Skeletal muscle tissue (tissue), 4 donors: ENCODE results near the gene CARD11. TPM values are rescaled to one million over a fixed set of nuclear protein-coding genes. Genes with fewer than 3 reads are reported as not detected.

Experiments
- H3K27ac ChIP-seq: one replicate; pipeline ENCODE4 v1.7.0; 2013; ENCODE audit warnings: mild to moderate bottlenecking, low read depth, low read length, inconsistent platforms
- H3K27me3 ChIP-seq, 3 donors: one replicate each; pipeline ENCODE4 v1.7.0; 2013; ENCODE audit warnings: low read length in 3 of 3; ENCODE audit not compliant: control insufficient read depth in 3 of 3, insufficient read depth in 3 of 3
- H3K36me3 ChIP-seq, 3 donors: one replicate each; pipeline ENCODE4 v1.7.0; 2013; ENCODE audit warnings: low read length in 3 of 3; ENCODE audit not compliant: control insufficient read depth in 3 of 3, insufficient read depth in 3 of 3
- H3K4me1 ChIP-seq, 3 donors: one replicate each; pipeline ENCODE4 v1.7.0; 2013; ENCODE audit warnings: low read length in 3 of 3, mild to moderate bottlenecking in 3 of 3; ENCODE audit not compliant: control insufficient read depth in 3 of 3, insufficient read depth in 3 of 3
- H3K4me3 ChIP-seq, 3 donors: one replicate each; pipeline ENCODE4 v1.7.0; 2013; ENCODE audit warnings: low read length in 3 of 3
- H3K9ac ChIP-seq, 3 donors: one replicate each; pipeline ENCODE4 v1.7.0; 2013; ENCODE audit warnings: low read length in 3 of 3, mild to moderate bottlenecking in 3 of 3, moderate library complexity in 2 of 3, low read depth in 1 of 3
- H3K9me3 ChIP-seq, 3 donors: one replicate each; pipeline ENCODE4 v1.7.0; 2013; ENCODE audit warnings: low read length in 3 of 3; ENCODE audit not compliant: control insufficient read depth in 3 of 3
- total RNA-seq: library from RNA; depleted of rRNA; stranded (reverse); fragments of >200 nt; gene quantifications from one replicate; pipeline ENCODE4 v1.2.3, GENCODE V29; 2014
- donor health status: Osteomylitis.

CARD11 gene
- total RNA-seq, 1 donor from 2014 or later, result 1.0 TPM

DNA sequence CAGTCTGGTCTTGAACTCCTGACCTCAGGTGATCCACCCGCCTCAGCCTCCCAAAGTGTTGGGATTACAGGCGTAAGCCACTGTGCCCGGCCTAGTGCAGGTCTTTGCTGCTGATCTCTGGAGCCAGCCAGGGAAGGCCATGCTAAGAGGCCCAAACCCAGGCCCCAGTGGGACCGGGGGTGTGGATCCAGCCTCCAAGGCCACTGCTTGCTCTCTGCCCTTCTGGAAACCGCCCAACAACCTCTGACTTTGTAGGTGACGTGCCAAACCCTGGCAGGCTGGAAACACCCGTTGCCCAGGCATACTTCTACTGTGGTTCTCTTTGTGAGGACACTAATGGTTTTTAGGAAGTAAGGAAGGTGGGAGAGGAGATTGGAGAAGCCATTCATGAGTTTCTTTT, 116.1 kb downstream of the CARD11 start:
- no peak overlapping the region for H3K27ac ChIP-seq
- peaks cover 0 to 4% (median 0%) of the 10 kb centered on the region in 3 donors for H3K4me1 ChIP-seq
- peaks cover 37 to 72% (median 52%) of the 10 kb centered on the region in 3 donors for H3K27me3 ChIP-seq
- H3K36me3 ChIP-seq, result no peaks in the 10 kb centered on the region
- no peak overlapping the region for H3K4me3 ChIP-seq
- H3K9ac ChIP-seq, result no peak overlapping the region
- no peaks in the 10 kb centered on the region for H3K9me3 ChIP-seq

DNA sequence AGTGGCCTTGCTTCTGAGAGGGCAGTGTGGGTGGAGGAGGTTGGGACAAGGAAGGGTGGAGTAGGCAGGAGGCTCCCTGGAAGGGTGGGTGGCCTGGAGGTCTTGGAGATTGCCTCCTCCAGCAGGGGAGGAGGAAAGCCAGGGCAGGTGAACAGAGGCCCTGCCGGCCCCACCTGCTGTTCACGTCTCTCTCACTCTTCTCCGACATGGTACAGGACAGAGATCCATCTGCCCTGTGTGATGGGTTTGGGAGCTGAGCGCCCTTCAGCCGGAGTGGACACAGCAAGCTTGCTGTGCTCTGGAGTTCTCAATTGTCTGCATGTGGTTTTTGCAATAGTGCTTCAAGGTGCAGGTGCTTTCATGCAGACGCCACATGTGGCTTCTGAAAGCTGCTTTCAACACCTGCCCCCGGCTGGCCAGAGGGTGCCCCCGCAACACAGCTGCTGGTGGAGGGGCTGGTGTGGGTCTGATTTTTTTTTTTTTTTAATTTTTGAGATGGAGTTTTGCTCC, 116.7 kb downstream of the CARD11 start:
- Histone ChIP-seq H3K9ac (no peak overlapping the region), H3K4me1 (peaks cover 0 to 4% (median 0%) of the 10 kb centered on the region in 3 donors), H3K27me3 (peaks cover 33 to 73% (median 51%) of the 10 kb centered on the region in 3 donors), H3K4me3 (no peak overlapping the region), H3K9me3 (no peaks in the 10 kb centered on the region), H3K27ac (no peak overlapping the region), H3K36me3 (no peaks in the 10 kb centered on the region)

DNA sequence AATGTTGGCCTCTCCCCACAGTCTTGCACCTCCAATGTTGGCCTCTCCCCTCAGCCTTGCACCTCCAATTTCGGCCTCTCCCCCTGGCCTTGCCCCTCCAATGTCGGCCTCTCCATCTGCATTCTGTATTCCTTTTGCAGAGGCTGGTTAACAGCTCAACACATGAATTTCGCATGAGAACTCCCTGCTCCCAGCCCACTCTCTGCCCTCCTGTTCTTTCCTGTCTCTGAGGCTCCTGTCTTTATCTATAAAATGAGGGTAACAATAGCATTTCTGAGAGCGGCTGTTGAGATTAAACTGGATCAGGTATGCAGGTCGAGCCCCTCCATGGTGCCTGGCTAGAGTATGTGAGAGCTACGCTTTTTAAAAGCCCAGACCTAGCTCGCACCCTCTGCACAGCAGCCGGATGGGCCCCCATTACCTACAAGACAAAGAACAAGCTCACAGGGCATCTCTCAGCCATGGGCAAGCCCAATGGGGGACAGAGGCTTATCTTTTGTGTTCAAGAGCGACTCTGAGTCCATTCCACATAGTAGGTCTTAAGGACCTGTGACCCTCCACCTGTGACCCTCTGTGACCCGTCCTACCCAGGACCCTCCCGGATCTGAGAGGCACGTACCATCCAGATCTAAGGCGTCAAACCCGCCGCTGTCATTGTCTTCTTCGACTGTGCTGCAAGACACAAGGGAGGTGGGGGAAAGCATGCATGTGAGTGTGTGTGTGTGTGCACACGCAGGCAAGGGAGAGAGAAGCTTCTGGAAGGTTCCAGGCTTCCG, 117.4 kb downstream of the CARD11 start:
- no peaks in the 10 kb centered on the region for H3K36me3 ChIP-seq
- H3K4me3 ChIP-seq, result no peak overlapping the region
- no peaks in the 10 kb centered on the region for H3K9me3 ChIP-seq
- peaks cover 0 to 4% (median 0%) of the 10 kb centered on the region in 3 donors for H3K4me1 ChIP-seq
- H3K9ac ChIP-seq, result no peak overlapping the region
- H3K27ac ChIP-seq, result no peak overlapping the region
- peaks cover 32 to 73% (median 48%) of the 10 kb centered on the region in 3 donors for H3K27me3 ChIP-seq

DNA sequence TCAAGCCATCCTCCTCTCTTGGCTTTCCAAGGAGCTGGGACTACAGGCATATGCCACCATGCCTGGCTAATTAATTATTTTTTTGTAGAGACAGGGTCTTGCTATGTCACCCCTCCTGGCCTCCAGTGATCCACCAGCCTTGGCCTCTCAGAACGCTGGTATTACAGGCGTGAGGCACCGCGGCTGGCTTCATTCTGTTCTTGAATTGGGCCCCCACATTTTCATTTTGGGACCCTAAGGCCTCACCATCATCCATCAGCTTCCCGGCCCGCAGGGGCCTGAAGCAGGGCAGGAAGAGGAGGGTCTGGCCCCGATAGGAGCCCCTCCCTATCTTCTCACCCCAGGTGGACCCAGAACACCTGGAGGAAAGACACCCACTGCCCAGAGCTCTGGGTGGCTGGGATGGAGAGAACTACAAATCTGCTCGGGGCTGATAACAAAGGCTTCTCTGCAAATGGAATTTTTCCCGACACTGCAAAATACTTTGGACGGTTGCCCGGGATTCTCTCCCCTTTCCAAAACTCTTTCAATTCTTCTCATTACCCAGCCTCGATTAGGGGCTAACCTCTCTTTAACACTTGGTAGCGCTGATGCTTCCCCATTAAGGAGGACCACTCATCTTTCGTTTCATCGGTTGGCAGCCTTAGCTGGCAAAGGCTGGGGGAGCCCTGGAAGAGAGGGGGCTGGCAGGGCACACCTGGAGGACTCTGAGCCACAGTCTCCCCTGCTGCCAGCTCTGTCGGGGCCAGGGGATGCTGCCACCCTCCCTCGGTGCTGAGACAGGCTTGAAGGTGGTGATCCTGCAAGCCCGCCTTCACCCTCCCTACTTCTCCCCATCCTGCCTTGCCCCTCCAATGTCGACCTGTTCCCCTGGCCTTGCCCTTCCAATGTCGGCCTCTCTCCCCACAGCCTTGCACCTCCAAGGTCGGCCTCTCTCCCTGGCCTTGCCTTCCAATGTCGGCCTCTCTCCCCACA, 118.5 kb downstream of the CARD11 start:
- Histone ChIP-seq H3K36me3 (no peaks in the 10 kb centered on the region), H3K27me3 (peaks cover 23 to 68% (median 41%) of the 10 kb centered on the region in 3 donors), H3K4me3 (no peak overlapping the region), H3K9me3 (no peaks in the 10 kb centered on the region), H3K9ac (no peak overlapping the region), H3K4me1 (peaks cover 0 to 4% (median 0%) of the 10 kb centered on the region in 3 donors), H3K27ac (no peak overlapping the region)

DNA sequence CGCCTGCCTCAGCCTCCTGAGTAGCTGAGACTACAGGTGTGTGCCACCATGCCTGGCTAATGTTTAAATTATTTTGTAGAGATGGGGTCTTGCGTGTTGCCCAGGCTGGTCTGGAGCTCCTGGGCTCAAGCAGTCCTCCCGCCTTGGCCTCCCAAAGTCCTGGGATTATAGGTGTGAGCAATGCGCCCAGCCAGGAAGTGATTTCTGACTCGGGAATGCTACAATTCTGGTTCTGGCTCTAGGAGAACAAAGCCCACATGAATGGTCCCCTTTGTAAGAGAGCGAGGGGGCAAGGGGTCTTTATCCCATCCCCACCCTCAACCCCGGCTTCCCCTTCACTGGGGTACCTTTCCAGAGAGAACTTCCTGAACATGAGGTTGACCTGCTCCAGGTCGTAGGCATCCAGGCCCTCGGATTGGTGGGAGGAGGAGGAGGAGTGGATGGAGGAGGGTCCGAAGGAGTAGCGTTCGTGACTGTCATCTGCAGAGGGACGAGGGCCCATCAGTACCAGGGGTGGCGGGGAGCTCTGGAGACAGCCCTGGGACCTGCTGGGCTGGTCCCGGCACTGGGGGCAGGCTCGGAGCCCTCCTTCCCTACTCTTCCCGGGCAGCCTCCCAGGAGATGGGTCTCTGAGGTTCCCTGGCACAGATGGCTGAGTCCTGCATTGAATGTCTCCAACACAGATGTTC, 119.6 kb downstream of the CARD11 start:
- H3K27ac ChIP-seq, result no peak overlapping the region
- peaks cover 17 to 67% (median 30%) of the 10 kb centered on the region in 3 donors for H3K27me3 ChIP-seq
- peaks cover 0 to 2% (median 0%) of the 10 kb centered on the region in 3 donors for H3K4me1 ChIP-seq
- H3K9me3 ChIP-seq, result peaks cover 0 to 6% (median 3%) of the 10 kb centered on the region in 3 donors
- H3K36me3 ChIP-seq, result no peaks in the 10 kb centered on the region
- no peak overlapping the region for H3K4me3 ChIP-seq
- H3K9ac ChIP-seq, result no peak overlapping the region

DNA sequence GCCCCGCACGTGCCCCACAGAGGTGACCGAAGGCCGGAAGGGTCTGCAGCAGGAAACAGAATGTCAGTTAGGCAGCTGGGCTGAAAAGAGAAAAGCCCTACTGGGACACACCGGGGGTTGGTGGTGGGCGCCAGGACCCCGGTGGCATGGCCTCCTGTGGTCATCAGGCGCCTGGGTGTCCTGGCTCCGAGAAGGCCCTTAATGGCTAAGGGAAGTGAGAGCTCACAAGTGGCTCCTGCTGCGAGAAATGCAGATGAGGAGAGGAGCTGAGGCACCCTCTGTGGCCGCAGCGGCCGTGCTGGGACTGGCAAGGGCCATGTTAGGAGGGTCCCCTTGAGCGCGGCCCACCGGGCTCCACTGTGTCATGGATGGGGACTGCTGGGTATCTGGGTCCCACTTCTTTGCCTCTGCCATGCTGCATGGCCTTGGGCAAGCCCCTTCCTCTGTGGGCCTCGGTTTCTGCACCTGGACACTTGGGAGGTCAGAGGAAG, 120.3 kb downstream of the CARD11 start:
- Histone ChIP-seq H3K36me3 (no peaks in the 10 kb centered on the region), H3K4me3 (no peak overlapping the region), H3K9me3 (peaks cover 0 to 6% (median 3%) of the 10 kb centered on the region in 3 donors), H3K4me1 (no peaks in the 10 kb centered on the region), H3K27me3 (peaks cover 10 to 66% (median 26%) of the 10 kb centered on the region in 3 donors), H3K27ac (no peak overlapping the region), H3K9ac (no peak overlapping the region)

DNA sequence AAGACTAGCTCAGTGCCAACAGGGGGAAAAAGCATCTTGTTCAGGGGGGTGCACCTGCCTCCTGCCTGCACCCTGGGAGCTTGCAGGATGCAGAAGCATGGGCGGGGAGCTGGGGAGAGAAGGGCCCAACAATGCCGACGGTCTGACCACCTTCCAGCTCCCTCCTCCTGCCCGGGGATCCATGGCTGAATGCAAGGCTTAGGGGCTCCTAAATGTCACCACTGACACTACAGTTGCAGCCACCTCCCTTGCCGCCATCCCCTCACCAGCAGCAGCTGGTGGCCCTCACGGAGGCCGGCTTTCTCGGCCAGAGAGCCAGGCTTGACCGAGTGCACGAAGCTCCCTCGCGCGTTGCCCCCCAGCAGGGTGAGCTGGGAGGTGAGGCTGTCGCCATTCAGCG, 120.8 kb downstream of the CARD11 start:
- Histone ChIP-seq H3K36me3 (no peaks in the 10 kb centered on the region), H3K27ac (no peak overlapping the region), H3K9ac (no peak overlapping the region), H3K9me3 (peaks cover 0 to 6% (median 3%) of the 10 kb centered on the region in 3 donors), H3K4me1 (no peaks in the 10 kb centered on the region), H3K27me3 (peaks cover 8 to 65% (median 23%) of the 10 kb centered on the region in 3 donors), H3K4me3 (no peak overlapping the region)

DNA sequence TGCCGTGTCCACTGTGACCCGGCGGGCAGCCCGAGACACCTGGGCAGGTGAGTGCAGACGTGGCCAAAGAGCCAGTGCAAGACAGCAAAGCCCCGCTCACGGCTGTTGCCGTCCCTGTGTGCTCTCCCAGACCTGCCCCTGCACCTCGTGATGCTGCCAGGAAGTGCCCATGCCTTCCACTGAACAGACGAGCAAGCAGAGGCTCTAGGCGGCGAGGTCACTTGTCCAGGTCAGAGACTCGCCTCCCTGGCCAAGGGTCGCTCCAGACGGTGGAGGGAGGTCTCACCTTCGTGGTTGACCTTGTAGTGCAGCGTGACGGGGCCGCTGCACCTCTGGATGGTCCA, 121.3 kb downstream of the CARD11 start:
- Histone ChIP-seq H3K4me3 (no peak overlapping the region), H3K9ac (no peak overlapping the region), H3K9me3 (peaks cover 0 to 6% (median 3%) of the 10 kb centered on the region in 3 donors), H3K27me3 (peaks cover 5 to 62% (median 23%) of the 10 kb centered on the region in 3 donors), H3K27ac (no peak overlapping the region), H3K4me1 (no peaks in the 10 kb centered on the region), H3K36me3 (no peaks in the 10 kb centered on the region)

DNA sequence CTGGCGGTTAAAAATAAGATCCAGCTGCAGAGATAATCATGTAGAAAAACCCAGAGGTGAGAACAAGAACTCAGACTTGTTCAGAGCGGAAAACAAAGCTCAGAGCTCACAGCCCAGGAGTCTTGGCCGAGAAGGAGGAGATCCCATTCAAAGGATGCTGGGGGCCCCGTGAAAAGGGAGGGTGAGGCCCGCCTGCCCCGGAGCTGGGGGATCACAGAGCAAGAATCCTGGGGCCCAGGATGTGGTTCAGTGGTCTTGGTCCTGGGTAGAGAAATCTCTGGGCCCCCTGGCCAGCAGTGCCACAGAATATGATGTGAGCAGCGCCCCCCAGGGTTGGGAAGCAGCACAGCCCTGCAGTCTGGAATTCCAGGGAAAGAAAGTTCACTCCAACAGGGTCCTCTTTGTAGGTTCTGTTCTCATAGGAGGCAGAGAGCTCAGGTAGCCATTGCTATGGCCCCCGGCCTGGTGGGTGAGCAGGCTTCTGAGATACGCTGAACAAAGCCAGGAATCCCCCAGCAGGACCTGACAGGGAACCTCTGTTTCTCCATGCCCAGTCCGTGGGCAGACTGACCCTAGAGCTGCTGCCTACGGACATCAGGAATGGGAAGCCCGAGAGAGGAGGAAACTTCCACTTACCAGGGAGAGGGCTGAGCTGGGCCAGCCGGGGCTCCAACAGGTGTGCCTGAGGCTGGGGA, 121.9 kb downstream of the CARD11 start:
- Histone ChIP-seq H3K27me3 (peaks cover 5 to 58% (median 22%) of the 10 kb centered on the region in 3 donors), H3K9ac (no peak overlapping the region), H3K4me1 (no peaks in the 10 kb centered on the region), H3K9me3 (peaks cover 0 to 6% (median 3%) of the 10 kb centered on the region in 3 donors), H3K36me3 (no peaks in the 10 kb centered on the region), H3K27ac (no peak overlapping the region), H3K4me3 (no peak overlapping the region)
